HK-2 (cell line): ENCODE measurements around the gene ATP13A5.

Source experiments
- DNase-seq: peaks from one replicate; pipeline ENCODE4 v3.0.0-alpha.2; 2018; ENCODE audit not compliant: unreplicated experiment

The ATP13A5 gene, protein sequence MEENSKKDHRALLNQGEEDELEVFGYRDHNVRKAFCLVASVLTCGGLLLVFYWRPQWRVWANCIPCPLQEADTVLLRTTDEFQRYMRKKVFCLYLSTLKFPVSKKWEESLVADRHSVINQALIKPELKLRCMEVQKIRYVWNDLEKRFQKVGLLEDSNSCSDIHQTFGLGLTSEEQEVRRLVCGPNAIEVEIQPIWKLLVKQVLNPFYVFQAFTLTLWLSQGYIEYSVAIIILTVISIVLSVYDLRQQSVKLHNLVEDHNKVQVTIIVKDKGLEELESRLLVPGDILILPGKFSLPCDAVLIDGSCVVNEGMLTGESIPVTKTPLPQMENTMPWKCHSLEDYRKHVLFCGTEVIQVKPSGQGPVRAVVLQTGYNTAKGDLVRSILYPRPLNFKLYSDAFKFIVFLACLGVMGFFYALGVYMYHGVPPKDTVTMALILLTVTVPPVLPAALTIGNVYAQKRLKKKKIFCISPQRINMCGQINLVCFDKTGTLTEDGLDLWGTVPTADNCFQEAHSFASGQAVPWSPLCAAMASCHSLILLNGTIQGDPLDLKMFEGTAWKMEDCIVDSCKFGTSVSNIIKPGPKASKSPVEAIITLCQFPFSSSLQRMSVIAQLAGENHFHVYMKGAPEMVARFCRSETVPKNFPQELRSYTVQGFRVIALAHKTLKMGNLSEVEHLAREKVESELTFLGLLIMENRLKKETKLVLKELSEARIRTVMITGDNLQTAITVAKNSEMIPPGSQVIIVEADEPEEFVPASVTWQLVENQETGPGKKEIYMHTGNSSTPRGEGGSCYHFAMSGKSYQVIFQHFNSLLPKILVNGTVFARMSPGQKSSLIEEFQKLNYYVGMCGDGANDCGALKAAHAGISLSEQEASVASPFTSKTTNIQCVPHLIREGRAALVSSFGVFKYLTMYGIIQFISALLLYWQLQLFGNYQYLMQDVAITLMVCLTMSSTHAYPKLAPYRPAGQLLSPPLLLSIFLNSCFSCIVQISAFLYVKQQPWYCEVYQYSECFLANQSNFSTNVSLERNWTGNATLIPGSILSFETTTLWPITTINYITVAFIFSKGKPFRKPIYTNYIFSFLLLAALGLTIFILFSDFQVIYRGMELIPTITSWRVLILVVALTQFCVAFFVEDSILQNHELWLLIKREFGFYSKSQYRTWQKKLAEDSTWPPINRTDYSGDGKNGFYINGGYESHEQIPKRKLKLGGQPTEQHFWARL

DNA sequence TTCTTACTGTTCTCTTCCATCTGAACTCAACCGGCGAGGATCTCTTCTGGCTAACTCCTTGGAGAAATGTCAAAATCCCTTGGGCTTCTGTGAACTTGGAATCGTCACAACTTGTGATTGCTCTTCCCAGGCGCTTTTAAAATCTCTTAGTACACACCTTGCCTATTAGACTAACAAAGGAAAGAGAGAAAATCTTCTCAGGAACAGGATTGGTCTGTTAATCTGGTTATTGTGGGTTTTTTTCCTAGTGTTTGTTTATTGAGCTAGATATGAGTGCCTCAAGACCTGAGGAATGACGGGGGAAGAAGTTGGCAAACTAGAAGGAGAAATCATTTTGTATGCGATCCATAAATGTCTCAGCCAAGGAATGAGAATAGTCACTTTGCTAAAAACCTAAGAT, at the start of gene ATP13A5:
Gene ATP13A5 (minus strand): TSS at position 48 of the 400 bp plus-strand sequence. CDS start 28 bp downstream, at position 20.
- no peak for DNase-seq

DNA sequence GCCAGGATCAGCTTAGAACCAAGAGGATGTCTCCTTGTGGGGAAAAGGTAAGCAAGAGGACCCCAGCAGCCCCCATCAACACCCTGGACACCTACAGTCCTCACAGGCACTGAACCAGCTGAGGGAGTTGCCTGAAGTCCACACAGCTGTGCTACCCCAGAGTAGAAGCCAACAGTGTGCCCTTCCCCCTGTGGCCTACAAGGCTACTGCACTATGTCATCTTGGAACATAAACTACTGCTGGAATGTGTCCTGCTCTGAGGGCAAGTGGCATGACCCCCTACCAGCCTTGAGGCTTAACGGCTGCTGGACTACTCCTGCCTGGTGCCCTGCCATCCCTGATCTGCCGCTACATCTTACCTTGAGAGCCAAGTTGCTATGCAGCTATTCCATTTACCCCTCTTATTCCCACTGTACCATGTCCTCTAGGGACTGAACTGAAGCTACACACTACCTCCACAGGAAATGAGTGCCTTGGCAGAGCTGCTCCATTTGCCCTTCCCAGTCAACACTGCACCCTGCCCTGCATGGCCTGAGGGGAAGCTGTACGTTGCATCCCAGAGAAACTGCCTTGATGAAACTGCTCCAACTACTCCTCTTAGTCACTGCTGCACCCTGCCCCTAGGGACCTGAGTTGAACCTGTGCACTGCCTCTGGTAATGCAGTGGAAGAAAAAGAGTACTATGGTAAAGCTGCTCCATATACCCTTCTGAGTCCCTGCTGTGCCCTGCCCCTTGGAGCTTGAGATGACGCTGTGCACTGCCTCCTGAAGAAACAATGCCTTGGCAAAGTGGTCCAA, 40.2 kb upstream of the ATP13A5 start:
- no peak for DNase-seq

DNA sequence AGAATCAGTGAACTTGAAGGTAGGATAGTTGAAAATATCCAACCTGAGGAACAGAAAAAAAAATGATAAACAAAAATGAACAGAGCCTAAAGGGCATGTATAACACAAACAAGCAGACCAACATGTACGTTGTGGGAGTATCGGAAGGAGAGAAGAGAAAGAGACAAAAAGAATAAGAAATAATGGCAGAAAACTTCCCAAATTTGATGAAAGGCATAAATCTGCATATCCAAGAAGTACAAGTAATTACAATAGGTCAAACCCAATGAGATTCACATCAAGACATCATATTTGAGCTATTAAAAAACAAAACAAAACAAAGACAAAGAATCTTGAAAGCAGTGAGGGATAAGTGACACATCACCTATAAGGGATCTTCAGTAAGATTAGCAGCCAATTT, 38.1 kb upstream of the ATP13A5 start:
- no peak for DNase-seq

DNA sequence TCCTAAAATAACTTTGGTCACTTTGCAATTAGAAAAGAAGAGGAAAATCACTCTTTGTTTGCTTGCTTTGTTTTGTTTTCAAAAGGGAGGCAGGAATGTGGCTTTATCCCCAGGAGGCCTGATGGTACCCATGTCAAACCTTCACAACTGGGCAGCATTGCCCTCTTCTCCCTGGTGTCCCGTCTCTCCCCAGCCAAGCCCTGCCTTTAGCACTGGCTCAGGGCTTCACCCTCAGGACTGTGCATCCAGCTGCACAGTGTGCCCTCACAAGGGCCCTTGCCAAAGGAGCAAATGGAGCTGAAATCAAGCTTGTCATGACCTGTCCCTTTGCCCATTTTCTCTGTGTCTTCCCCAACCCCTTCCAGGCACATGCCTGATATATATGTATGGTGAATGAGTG, 29.1 kb upstream of the ATP13A5 start:
- DNase-seq = no peak

DNA sequence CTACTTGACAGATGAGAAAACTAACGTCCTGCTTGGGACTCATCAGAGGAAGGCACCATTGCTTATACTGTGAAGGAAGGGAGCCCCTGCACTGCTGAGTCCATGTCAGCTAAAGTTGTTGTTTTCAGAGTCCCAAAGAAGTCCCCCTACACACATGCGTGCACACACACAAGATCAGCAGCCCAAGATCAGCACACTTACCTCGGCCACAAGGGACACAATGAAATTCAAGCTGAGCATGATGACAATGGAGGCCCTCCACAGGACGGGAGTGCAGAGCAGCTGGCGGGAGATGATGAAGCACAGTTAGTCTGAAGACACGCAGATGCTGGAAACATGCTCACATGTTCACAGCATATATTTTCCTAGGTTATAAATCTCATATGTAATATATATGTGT, 28.6 kb upstream of the ATP13A5 start:
- no peak for DNase-seq

DNA sequence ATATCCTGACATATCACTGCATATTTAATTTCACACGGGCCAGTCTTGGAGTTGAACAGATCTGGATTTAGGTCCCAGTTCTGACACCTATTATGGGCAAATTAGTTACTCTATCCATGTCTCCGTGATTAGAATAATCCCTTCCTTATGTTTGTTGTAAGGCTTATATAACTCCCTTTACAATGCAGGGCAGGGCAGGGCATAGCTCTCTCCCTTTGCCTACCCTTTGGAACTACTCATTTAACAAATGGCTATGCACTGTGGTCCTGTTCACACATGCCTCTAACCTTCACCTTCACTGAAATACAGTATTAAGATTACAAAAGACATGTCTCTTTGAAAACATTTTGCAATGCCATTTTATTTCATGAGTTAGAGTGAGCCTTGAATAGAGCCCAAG, 24.8 kb upstream of the ATP13A5 start:
- DNase-seq = no peak

DNA sequence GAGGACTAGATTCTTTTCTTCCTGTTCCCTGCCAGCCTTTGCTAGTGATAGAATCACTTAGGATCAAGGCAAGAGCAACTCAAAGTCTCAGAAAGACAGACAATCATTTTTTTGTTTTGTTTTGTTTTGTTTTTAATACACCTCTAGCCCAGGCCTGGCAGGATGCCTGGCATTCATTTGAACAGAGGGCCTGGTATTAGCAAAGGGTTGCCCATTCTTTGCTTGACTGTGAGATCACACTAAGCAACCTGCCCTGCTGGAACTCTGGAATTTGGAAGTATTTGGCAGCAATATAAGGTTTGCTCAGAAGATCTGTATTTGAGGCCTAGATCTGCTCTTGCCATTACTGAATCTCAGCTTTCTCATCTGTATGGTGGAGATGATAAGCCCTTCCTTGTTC, 21.8 kb upstream of the ATP13A5 start:
- DNase-seq = no peak

DNA sequence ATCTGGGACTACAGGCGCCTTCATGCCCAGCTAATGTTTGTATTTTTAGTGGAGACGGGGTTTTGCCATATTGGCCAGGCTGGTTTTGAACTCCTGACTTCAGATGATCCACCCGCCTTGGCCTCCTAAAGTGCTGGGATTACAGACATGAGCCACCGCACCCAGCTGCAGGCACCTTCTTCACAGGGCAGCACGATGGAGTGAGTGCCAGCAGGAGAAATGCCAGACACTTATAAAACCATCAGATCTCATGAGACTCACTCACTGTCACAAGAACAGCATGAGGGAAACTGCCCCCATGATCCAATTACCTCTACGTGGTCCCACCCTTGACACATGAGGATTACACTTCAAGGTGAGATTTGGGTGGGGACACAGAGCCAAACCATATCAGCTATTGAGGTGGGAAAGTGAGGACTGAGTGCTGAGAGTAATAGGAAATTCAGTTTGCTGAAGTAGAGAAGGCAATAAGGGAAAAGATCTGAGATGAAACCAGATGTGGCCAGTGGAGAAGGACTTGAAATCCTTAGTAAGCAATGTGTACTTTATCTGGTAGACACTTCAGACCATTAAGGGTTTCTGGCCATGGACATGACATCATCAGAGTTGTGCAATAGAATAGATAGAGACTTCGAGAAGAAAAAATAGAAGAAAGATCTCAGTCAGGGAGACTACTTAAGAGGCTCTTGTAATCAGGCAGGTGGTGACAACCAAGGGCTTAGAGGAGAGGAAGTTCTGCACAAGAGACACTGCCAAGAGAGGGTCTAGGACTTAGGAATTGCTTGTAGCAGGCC, 18.1 kb upstream of the ATP13A5 start:
- no peak for DNase-seq

DNA sequence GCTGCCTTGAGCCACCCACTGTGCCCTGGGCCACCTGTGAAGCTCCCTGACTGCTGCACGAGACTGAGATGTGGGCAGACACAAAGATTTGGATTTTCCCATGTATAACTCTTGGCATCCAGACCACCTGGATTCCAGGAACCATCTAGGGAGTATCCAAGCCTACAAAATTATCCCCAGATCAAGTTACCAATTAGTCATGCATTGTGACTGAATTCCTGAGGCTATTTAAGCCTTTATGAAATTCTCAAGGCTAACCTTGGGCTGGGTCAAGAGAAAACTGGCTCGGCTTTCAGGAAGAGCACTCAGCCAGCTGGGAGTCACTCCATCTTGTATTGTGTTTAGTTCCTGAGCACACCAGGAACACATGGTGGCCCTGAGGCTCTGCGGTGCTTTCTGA, 13.3 kb upstream of the ATP13A5 start:
- peak; percentile 5 for DNase-seq

DNA sequence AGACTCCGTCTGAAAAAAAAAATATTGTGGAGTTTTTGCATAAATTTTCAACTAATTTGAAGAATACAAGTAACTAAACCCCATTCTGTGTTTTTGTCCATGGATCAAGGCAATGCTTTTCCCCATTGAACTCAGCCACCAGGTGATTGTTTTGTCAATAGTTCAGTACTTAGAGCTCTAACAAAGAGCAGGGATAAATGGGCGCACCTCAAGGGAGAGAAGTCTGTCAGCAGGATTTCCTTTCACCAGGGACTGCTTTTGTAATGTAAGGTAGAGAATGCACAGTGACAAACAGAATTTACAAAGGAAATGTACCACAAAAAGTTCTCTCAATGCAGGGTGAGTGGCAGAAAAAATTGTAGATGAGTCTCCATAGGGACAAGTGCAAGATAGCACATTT, 10.8 kb upstream of the ATP13A5 start:
- DNase-seq = no peak

DNA sequence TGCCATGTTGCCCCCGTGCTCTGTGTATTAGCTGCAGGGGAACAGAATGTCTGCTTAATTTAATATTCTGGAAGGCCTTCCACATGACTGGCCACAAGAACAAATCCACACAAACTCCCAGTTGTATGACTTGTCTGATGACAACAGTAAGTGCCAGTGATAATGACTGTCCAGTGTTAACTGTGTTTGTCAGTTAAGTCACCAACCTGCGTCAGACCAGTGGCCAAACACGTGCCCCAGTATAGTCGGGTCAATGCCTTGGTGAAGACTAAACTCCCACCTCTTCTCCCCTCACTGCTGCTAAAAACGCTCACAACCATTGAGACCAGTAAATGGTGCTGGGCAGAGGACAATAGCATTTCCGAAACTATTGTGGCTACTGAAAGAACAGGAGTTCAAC, 9.8 kb upstream of the ATP13A5 start:
- DNase-seq = no peak

DNA sequence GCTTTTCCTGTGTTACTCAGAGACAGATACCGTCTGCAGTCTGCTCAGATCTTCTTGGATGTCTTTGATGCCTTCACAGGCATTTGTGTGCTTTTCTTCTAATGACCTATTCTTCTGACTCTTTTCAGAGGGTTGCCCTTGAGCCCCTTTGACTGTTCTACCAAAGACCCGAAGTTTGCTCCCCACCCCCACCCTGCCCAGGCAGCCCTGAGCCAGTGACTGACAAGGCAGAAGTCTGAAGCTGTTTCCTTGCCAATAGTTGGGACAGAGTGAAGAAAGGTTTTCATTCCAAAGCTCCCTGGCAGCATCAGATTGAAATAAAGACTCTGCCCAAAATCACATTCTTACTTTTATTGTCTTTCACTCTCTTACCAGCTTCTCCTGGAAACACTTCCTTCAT, 9.0 kb upstream of the ATP13A5 start:
- DNase-seq = no peak

DNA sequence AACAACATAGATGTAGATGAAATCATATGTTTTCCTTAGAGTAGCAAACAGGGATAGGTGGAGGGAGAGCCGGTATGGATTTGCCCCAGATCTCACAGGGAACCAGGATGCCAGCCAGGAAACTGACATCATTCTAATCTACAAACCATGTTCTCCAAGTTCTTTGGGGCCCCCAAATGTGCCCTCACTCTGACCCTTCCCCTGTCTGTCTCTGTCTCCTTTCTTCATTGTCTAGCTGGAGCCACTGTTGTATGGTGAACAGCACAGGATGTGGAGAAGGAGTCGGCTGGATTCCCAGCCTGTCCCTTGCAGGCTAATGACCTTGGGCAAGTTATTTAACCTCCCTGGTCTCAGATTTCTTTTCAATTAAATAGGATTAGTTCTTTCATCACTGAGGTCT, 962 bp downstream of the ATP13A5 start:
- no peak for DNase-seq

DNA sequence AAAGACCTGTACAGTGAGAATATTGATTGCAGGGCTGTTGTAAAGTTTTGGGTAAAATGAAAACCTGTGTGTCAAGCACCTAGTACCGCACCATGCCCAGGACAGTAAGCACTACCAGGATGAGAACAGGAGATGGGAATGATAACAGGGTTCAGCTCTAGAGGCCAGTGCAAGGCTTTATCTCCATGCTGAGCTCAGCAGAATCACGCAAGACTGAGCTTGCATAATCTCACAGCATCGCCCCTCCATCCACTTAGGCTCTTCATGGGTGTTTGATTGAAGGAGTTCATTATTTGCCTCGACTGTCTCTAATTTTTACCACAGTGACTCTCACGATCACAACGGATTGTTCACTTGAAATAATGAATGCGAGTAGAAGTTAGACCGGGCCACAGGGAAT, 2.9 kb downstream of the ATP13A5 start:
- DNase-seq = no peak

DNA sequence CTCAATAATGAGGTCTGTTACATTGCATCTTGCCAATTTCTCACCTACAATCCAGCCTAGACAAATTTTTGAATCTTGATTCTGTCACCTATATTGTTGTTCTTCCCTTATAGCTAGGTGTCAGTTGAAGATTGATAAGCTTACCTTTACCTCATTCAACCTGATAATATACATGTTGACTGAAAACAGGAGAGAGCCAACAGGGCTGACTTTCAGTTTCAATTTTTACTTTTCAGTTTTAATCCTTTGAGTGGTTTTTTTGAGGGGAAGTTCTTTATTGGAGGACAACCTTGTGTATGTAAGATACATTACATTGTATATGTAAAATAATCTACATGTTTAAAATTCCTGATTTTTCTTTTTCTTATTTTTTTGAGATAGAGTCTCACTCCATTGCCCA, 5.8 kb downstream of the ATP13A5 start:
- no peak for DNase-seq

DNA sequence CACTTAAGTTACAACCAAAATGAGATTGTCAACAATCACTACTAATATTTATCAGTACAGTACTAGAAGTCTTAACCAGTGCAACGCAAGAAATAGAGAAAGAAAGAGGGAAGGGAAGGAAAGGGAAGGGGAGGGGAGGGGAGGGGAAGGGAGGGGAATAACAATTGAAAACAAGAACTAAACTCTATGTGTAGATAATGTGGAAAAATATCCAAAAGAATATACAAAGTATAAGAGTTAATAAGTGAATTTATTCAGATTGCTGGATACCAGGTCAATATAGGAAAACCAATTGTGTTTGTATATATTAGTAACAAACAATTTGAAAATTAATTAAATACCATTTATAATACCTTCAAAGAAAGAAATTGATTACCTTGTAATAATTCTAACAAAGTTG, 10.7 kb downstream of the ATP13A5 start:
- no peak for DNase-seq

DNA sequence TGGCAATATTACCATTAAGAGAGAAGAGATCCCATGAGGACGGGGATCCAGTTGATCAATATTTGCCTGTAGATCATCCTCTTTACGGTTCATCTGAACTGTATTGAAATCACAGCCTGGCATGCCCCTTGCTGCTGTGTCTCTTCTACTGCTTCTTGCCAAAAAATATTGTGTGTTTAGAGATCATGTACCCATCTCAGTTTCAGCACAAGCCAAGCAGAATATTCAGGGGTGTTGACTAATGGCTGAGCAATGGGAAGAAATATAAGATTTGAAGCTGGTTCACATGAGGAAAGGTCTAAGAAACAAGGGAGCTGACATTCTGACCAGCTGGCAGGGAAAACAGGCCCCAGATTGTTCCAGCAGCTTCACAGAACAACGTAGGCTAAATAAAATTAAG, 21.3 kb downstream of the ATP13A5 start:
- DNase-seq = no peak

DNA sequence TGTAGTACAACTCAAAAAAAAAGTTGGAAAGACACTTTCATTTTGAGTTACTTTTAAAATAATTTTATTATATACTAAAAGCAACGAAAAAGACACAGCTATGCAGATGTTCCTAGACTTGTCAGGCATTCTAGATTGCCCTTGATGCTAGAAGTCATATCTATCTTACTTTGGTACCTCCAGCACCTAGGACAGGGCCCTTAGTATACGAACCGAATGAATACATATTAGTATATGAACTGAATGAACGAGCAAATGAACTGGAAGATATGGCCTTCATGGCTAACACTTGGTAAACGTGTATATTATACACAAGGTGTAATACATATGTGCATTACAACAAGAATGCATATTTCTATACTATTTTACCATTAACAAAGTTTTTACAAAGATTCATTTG, 24.1 kb downstream of the ATP13A5 start:
- no peak for DNase-seq

DNA sequence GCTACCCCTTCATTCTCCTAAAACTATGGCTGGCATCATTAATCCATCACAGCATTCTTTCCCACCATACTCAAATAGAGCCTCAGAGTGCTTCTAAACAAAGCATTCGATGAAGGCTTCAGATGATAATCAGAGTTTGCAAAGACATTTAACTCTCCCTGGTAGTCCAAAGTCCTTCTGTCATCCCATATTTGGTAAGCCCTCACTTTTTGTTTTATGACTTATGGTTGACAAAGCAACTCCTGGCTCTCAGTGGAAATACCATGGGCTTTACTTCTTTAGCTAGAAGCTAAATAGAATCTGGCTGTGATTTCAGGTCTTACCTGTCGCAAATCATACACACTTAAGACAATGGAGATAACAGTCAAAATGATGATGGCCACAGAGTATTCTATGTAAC, 27.8 kb downstream of the ATP13A5 start:
- no peak for DNase-seq

DNA sequence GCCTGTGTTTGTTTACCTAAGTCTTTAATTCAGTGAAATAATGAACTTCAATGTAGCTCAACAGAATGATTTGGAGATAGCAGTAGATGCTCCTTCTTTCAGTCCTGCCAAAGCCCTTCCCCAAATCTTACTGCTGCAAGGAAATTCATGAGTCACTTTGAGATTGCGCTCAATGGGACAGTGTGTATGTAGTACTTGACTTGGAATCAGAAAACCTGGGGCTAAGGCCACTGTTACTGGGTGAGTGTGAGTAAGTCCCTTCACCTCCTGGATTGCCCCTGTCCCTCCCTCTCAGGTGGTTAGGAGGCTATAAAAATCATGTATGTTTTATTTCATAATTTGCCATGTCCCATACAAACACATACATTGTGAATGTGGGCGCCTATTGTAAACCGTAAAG, 29.9 kb downstream of the ATP13A5 start:
- no peak for DNase-seq
